A673 (cell line): ENCODE data around the gene NMU. TPM values are rescaled to one million over a fixed set of nuclear protein-coding genes. Genes with fewer than 3 reads are reported as not detected.

Source experiments
- BruUV-seq: library from RNA; stranded (reverse); fragments of 400-500 nt; replicated peaks from 2 replicates; lab custom pipeline; 2021; lab: Mats Ljungman, UMichigan
- CTCF ChIA-PET: fragments of 300-600 bp; sonication (Branson Sonifier 250); formaldehyde crosslinking; loops from one replicate; lab custom pipeline; 2022; ENCODE audit warnings: antibody characterized with exemption; lab: Charles Lee
- POLR2A ChIA-PET: fragments of 300-600 bp; sonication (Branson Sonifier 250); formaldehyde crosslinking; loops from one replicate; lab custom pipeline; 2022; ENCODE audit warnings: antibody characterized with exemption; ENCODE audit not compliant: low non-redundant PET; lab: Charles Lee
- DNase-seq: peaks from one replicate; pipeline ENCODE4 v3.0.0-alpha.2; 2015; ENCODE audit warnings: low spot score
- H3K27ac ChIP-seq: fragments of 200-600 bp; sonication (generic); 2 replicates; pipeline ENCODE4 v1.5.1; 2016; ENCODE audit warnings: mixed run types, low read depth, mild to moderate bottlenecking, mixed read lengths, antibody characterized with exemption, low read length; ENCODE audit not compliant: poor library complexity, severe bottlenecking
- H3K27me3 ChIP-seq: fragments of 200-600 bp; sonication (generic); replicated peaks from 2 replicates; pipeline ENCODE4 v1.6.1; 2017; ENCODE audit warnings: mixed run types, low read depth, mild to moderate bottlenecking, mixed read lengths, antibody characterized with exemption, low read length; ENCODE audit not compliant: insufficient read depth, poor library complexity
- H3K36me3 ChIP-seq: fragments of 200-600 bp; sonication (generic); 2 replicates; pipeline ENCODE4 v1.6.1; 2016; ENCODE audit warnings: mixed run types, mild to moderate bottlenecking, mixed read lengths, antibody characterized with exemption, low read length; ENCODE audit not compliant: insufficient read depth, poor library complexity, severe bottlenecking
- H3K4me1 ChIP-seq: fragments of 200-600 bp; sonication (generic); 2 replicates; pipeline ENCODE4 v1.6.1; 2017; ENCODE audit warnings: mixed run types, mild to moderate bottlenecking, mixed read lengths, antibody characterized with exemption, low read length; ENCODE audit not compliant: insufficient read depth, poor library complexity, severe bottlenecking
- H3K4me3 ChIP-seq: fragments of 200-600 bp; sonication (generic); 2 replicates; pipeline ENCODE4 v1.5.1; 2016; ENCODE audit warnings: low read depth, mixed run types, mild to moderate bottlenecking, mixed read lengths, low read length; ENCODE audit not compliant: poor library complexity, severe bottlenecking
- H3K9me3 ChIP-seq: fragments of 200-600 bp; sonication (generic); 2 replicates; pipeline ENCODE4 v1.6.1; 2016; ENCODE audit warnings: mixed run types, low read depth, mild to moderate bottlenecking, mixed read lengths, antibody characterized with exemption, low read length; ENCODE audit not compliant: poor library complexity, severe bottlenecking
- CTCF ChIP-seq: fragments of 300-800, 200-600 bp; sonication (generic); conservative IDR thresholded peaks from 2 replicates; pipeline ENCODE4 v1.5.1; 2017; ENCODE audit warnings: low read depth, mild to moderate bottlenecking, antibody characterized with exemption, low read length, moderate library complexity, mixed read lengths
- EZH2 ChIP-seq: fragments of 200-600 bp; sonication (generic); IDR thresholded peaks from 2 replicates; pipeline ENCODE4 v1.6.1; 2017; ENCODE audit warnings: borderline replicate concordance, low read depth, mild to moderate bottlenecking, mixed read lengths, antibody characterized with exemption, low read length; ENCODE audit not compliant: poor library complexity, severe bottlenecking
- intact Hi-C: fragments of 100-400 bp; cut with micrococcal nuclease; formaldehyde crosslinking; loops from one replicate; pipeline ENCODE4 v1.10.0; 2022; ENCODE audit not compliant: unreplicated experiment
- total RNA-seq: library from RNA; stranded (reverse); gene quantifications from 2 replicates; pipeline ENCODE4 v1.2.3, GENCODE V29; 2021

Gene NMU
- total RNA-seq, 1 experiment from 2014 or later = not detected

- ChIA-PET CTCF (no interaction called here), POLR2A (no interaction called here)
- intact Hi-C loops = loop anchor here (10.0 kb wide), 1 partner anchor 318 kb away; no protein-coding TSS in a partner anchor
- H3K9me3 ChIP-seq = no peaks in the 10 kb centered on the region
- peaks cover 5% of the 10 kb centered on the region for H3K4me1 ChIP-seq
- H3K27me3 ChIP-seq = no peaks in the 10 kb centered on the region
- no peaks in the 10 kb centered on the region for H3K36me3 ChIP-seq
- TF ChIP-seq EZH2 (no peak), CTCF (peak; percentile 42; the same call in 1 of the 2 replicates)
- DNase-seq = peak; percentile 84
- BruUV-seq = no TSS peak
- H3K4me3 ChIP-seq = peak within 1 kb of the TSS; percentile 73
- peak within 1 kb of the TSS; percentile 87 for H3K27ac ChIP-seq
Measured at GRCh38 chr4:55546756-55547465, 89.2 kb downstream of the NMU start, which contains the start of gene CLOCK. CLOCK (minus strand) TSS chr4:55546909; CDS start chr4:55482785, 64,124 bp downstream.

- no peak for TF ChIP-seq CTCF
- no peak for TF ChIP-seq EZH2
- intact Hi-C loops = loop anchor here (10.0 kb wide), 1 partner anchor 318 kb away; no protein-coding TSS in a partner anchor
- CTCF ChIA-PET = no interaction called here
Measured at GRCh38 chr4:55546506-55546755, 89.7 kb downstream of the NMU start.

DNA sequence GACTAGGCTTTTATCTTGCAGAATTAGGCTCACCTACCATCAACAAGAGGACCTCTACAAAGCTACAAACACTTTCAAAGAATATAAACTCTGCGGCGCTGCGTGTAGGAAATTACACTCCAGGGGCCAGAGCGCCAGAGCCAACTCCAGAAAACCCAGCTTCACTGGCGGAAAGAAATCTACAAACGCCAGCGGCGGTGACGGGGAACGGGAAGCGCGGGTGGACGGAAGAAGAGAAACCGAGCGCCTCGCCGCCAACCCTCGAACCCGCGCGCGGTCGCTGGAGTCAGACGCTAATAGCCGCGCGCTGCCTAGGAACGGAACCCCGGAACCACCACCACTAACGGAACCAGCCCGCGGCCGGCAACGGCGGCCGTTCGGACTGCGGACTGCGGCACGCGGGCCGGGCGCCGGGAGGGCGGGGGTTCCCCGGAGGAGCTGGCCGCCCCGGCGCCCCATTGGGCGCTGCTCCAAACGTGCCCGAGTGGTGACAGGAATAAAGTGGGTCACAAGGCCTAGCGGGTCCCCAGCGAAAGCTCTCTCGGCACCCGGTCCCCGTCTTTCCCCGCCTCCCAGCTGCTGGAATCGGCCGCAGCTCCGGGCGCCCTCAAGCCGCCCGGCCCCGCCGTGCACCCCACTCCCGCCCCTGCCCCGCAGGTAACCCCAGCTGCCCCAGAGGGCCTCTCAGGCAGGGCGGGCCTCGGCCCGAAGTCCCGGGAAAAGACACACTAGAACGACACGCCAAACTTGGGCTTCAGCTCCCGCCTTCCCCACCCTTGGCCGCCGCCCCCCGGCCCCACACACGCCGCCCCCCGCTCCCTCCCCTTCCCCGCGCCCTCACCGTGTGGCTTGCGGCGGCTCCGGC is 90.2 kb downstream of the NMU start:
- TF ChIP-seq CTCF (no peak), EZH2 (no peak)
- Histone ChIP-seq H3K4me1 (peaks cover 5% of the 10 kb centered on the region), H3K27ac (peak overlapping the region; percentile 87), H3K9me3 (no peaks in the 10 kb centered on the region), H3K36me3 (no peaks in the 10 kb centered on the region), H3K27me3 (no peaks in the 10 kb centered on the region), H3K4me3 (peak overlapping the region; percentile 73)
- intact Hi-C loops = loop anchor here (10.0 kb wide), 1 partner anchor 319 kb away; no protein-coding TSS in a partner anchor
- ChIA-PET POLR2A (no interaction called here), CTCF (no interaction called here)
- peak; percentile 65 for DNase-seq
- no TSS peak for BruUV-seq

More at GRCh38 chr4:55546506-55546755, 89.7 kb downstream of the NMU start:
- no peak for DNase-seq
- peak overlapping the region; percentile 87 for H3K27ac ChIP-seq
- H3K9me3 ChIP-seq = no peaks in the 10 kb centered on the region
- peak overlapping the region; percentile 73 for H3K4me3 ChIP-seq
- H3K36me3 ChIP-seq = no peaks in the 10 kb centered on the region
- peaks cover 5% of the 10 kb centered on the region for H3K4me1 ChIP-seq
- H3K27me3 ChIP-seq = no peaks in the 10 kb centered on the region
- no TSS peak for BruUV-seq
- POLR2A ChIA-PET = no interaction called here

Other genes starting within 250 kb of the NMU start
- gene TMEM165, start 240.3 kb downstream of the NMU start, total RNA-seq = 33.5 and 34.7 TPM in 2 replicates
- 14.9 TPM in 2 replicates for gene CLOCK, start 89.4 kb downstream of the NMU start, total RNA-seq
- gene PDCL2, start 44.1 kb downstream of the NMU start, total RNA-seq = not detected in 2 replicates
- not detected in 2 replicates for gene EXOC1L, start 183.5 kb upstream of the NMU start, total RNA-seq
- gene EXOC1, start 217.3 kb upstream of the NMU start, total RNA-seq = 12.0 and 14.6 TPM in 2 replicates